ENCODE data around the gene CEMIP. TPM values are rescaled to one million over a fixed set of nuclear protein-coding genes. Genes with fewer than 3 reads are reported as not detected.

The CEMIP gene
- total and polyA plus RNA-seq, 2 of the 4 experiments (the other 2 are of a cell fraction) = 63.8 to 78.0 TPM

- Histone ChIP-seq H4K20me1 (ENCODE audit: insufficient read depth, low read length) (peaks cover 67% of the 10 kb centered on the region), H4K8ac (ENCODE audit: low read depth in 2 of 2, low read length in 2 of 2) (no peak overlapping the region), H3K27me3 (ENCODE audit: control insufficient read depth, insufficient read depth, low read length) (no peaks in the 10 kb centered on the region), H3K23ac (ENCODE audit: low read depth, low read length) (no peak overlapping the region), H3K79me1 (ENCODE audit: low read depth in 1 of 2, low read length in 2 of 2) (peaks cover 49 to 92% of the 10 kb centered on the region in 2 experiments), H3K14ac (replicated peaks; ENCODE audit: low read depth, low read length) (no peak overlapping the region), H2BK120ac (ENCODE audit: low read depth, low read length) (no peak overlapping the region), H3K9ac (ENCODE audit: low read depth, low read length) (no peak overlapping the region), H2AK5ac (ENCODE audit: low read depth, low read length) (no peak overlapping the region), H4K5ac (ENCODE audit: low read depth, low read length) (no peak overlapping the region), H3K18ac (ENCODE audit: low read depth, low read length) (no peak overlapping the region), H3K4me3 (ENCODE audit: insufficient read depth, low read depth, low read length) (no peak overlapping the region), H2AFZ (replicated peaks; ENCODE audit: low read length, poor library complexity) (no peak overlapping the region), H3K56ac (ENCODE audit: extremely low read depth, insufficient read depth, low read length) (no peak overlapping the region), H2BK20ac (ENCODE audit: low read depth, low read length) (no peak overlapping the region), H3K4ac (ENCODE audit: low read depth, low read length) (no peak overlapping the region), H4K91ac (ENCODE audit: insufficient read depth, low read depth, low read length) (no peak overlapping the region; the same call in 1 of the 2 replicates), H2BK15ac (ENCODE audit: low read depth, low read length) (no peak overlapping the region), H3K36me3 (ENCODE audit: control insufficient read depth, insufficient read depth, low read length) (peaks cover 9% of the 10 kb centered on the region; the same call in 1 of the 2 replicates), H3K9me3 (ENCODE audit: control insufficient read depth, insufficient read depth, low read length) (no peaks in the 10 kb centered on the region), H3K27ac (ENCODE audit: insufficient read depth, low read length) (no peak overlapping the region), H3K9me1 (ENCODE audit: insufficient read depth, low read length) (peaks cover 35% of the 10 kb centered on the region), H3K4me1 (ENCODE audit: control insufficient read depth, insufficient read depth, low read length) (peaks cover 14% of the 10 kb centered on the region), H3K4me2 (ENCODE audit: low read depth, low read length) (no peak overlapping the region), H2BK5ac (ENCODE audit: low read depth, low read length, poor library complexity, severe bottlenecking) (no peak overlapping the region), H2AK9ac (replicated peaks; ENCODE audit: low read depth, low read length, poor library complexity) (no peak overlapping the region)
- TF ChIP-seq CTCF (conservative IDR thresholded peaks at IDR 0.05; ENCODE audit: low read depth, low read length) (no peak), USF2 (IDR thresholded peaks at IDR 0.05; ENCODE audit: low read depth, low read length) (no peak), RFX5 (IDR thresholded peaks at IDR 0.05; ENCODE audit: low read depth, low read length) (no peak), CHD1 (IDR thresholded peaks at IDR 0.05; ENCODE audit: low read depth, low read length) (no peak), FOS (IDR thresholded peaks at IDR 0.05; ENCODE audit: low read depth, low read length) (no peak)
- no peak for ATAC-seq (ENCODE audit: low read depth)
- dilution Hi-C loops (cut with HindIII; ENCODE audit: low sequenced_read_pairs, unreplicated experiment) (no loop called here), intact Hi-C loops (cut with micrococcal nuclease) (loop anchor here (1.0 kb wide), 1 partner anchor 8 kb away; no protein-coding TSS in a partner anchor), in situ Hi-C loops (cut with MboI; ENCODE audit: low sequenced_read_pairs) (no loop called here)
- ChIA-PET CTCF (no interaction called here), POLR2A (ENCODE audit: unreplicated experiment) (no interaction called here)
- DNase-seq = no peak
- BruUV-seq (replicated peaks) = no TSS peak
- WGBS, 2 experiments (ENCODE audit: extremely low coverage in 2 of 2, insufficient read length in 1 of 2) = 96% methylated on average over 7 of the region's 8 CpGs; no CpG with 5 or more reads in 1 of the 2 experiments
Measured at GRCh38 chr15:80735344-80735743, 43.8 kb upstream of the CEMIP start.

Measured in IMR-90 (cell line).